Renal cortical epithelial cell (primary cell): Measurements from ENCODE around the gene KRTAP10-1. TPM values are rescaled to one million over a fixed set of nuclear protein-coding genes. Genes with fewer than 3 reads are reported as not detected.
"Not testable (repeated sequence)": the region's sequence is repeated elsewhere in the genome, so short reads cannot be mapped to it uniquely, and the experiment has no call there.

Experiments
- DNase-seq: peaks from one replicate; pipeline ENCODE4 v3.0.0-alpha.2; 2011; ENCODE audit warnings: low read depth
- total RNA-seq: library from RNA; depleted of rRNA; stranded (reverse); fragments of >200 nt; gene quantifications from 2 replicates; pipeline ENCODE4 v1.2.3, GENCODE V29; 2014

The KRTAP10-1 gene
- total RNA-seq, 1 donor from 2014 or later: not detected

- not testable (repeated sequence) for DNase-seq
These were observed 36.7 kb downstream of the KRTAP10-1 start for GRCh38 chr21:44503006-44503889.

- DNase-seq: no peak
These were observed 37.6 kb downstream of the KRTAP10-1 start for GRCh38 chr21:44502171-44502958.

DNA sequence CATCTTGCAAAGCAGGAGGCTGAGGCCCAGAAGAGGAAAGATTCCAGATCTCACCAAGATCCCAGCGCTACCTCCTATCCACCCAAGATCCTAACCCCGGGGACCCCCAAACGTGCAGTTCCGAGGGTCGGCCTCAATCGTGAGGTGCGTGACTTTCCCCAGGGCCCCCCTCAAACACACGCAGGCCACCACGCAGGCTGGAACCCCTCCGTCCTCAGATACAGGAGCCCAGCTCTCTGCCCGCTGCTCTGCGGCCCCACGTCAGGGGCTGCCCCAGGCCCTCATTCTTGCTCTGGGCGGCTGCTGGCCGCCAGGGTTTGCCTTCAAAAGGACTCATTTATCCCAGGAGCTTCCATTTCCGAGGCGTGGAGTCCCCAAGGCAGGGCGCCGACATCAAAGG, 39.9 kb downstream of the KRTAP10-1 start:
- no peak for DNase-seq

GRCh38 chr21:44499631-44500030, 40.4 kb downstream of the KRTAP10-1 start:
- no peak for DNase-seq

DNA sequence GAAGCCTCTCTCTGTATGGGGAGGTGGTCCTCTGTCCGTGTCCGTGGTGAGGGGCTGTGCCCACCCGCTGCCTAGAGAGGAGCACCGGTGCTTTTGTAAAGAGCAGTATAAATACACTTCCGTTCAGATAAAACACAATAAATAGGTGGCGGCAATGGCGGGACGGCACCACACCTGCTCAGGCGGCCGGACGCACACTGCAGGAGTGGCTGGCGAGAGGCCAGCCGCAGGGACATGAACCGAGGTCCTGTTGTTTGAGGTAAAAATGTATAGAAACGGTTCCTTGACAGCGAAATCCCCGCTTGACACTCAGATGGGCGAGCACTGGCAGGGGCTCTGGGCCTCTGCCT, 40.8 kb downstream of the KRTAP10-1 start:
- no peak for DNase-seq

DNA sequence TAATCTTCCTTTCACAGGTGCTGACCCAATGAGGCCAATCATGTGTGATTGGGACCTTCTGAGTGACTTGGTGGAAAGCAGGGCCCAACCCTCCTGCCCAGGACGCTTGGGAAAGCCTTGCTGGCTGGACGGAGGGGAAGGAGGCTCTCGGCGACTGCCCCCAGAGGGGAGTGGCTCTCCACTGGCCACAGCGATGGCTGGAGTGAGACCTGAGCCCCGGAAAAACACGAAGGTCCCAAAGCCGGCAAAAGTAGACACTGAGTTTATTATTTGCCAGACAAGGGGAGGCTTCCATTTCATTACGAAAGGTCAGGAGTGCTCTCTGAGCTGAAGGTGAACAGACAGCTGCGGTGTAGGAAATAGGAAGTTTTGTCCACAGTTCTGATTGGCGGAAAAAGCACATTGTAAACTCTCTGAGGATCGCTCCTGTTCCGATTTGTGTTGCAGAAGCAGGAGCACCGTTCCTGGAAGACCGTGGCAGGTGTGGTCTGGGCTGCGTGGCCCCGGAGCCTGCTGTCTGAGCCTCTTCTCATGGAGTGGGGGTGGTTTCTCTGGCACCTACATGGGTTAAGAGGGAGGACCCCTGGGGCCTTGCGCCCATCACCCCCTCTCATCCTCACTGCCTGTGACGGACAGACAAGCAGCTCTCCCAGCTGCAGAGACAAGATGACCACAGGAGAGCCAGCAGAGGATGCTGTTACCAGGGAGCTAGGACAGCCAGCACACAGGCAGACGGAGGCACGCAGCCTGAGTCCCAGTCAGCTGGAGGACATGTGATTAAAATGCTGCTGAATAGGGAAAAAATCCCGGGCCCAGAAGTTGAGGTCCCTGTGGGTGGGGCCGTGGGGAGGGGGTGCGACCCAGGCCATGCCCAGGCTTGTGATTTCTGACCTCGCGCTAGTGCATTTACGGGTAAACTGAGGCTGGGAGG, 41.5 kb downstream of the KRTAP10-1 start:
- no peak for DNase-seq

- DNase-seq: no peak
These were observed 42.3 kb downstream of the KRTAP10-1 start for GRCh38 chr21:44497703-44498126.

GRCh38 chr21:44496564-44497550, 43.1 kb downstream of the KRTAP10-1 start:
- no peak for DNase-seq

DNA sequence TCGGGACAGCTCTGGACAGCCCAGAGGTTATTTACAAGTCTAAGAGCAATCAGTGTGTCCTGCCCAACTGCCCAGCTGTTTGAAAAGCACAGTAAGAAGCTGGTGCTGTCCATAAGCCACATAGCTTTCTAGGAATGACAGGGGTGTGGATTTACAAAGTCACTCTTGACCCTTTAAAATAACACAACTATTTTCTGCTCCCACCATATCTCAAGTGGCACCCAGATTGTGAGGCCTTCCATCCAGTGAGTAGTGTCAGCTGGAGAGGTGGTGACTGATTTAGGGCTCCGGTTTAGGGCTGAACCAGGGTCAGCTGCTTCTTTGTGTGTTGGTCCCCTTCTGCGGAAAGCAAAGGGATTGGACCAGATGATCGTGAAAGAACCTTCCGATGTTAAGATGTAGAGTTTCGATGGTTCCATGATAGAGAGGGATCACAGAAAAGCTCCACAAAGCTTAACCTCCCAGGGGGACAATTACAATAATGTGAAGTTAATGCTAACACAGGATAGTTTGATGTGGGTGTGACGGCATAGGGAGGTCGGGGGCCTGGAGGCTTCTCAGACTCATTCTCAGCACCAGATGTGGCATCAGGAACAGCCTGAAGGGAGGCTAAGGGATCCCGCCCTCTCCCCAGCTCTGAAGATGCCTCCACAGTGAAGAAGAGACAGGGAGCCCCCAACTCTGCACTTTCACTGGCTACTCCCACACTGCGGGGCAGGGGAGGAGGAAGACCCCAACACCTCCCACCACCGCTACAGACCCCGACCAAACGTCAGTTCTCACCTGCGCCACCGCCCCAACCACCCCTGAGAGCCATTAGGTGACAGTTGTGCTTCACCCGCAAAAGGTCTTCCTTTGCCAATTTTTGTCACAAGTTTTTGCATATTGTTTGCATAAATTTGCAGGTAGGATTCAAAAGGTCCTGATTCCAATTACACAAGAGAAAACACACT, 44.1 kb downstream of the KRTAP10-1 start:
- no peak for DNase-seq

DNA sequence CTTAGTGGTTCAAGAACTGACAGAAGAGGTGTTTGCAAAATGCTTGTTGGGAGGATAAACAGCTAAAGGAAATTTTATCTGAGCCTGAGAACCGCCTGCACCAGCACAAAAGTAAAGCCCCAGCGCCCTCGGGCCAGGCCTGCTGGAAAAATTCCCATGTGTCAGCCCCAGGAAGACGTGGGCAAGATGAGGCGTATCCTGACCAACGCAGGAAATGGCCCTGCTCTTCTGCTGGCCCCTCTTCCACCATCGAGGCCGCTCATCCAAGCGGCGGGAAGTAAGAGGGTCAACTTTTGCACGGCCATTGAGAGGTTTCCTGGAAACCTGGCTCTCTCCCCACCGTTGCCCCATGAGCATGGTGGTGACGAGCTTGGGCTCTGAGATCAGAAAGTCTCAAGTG, 45.0 kb downstream of the KRTAP10-1 start:
- no peak for DNase-seq

GRCh38 chr21:44494418-44494817, 45.6 kb downstream of the KRTAP10-1 start:
- DNase-seq: no peak

DNA sequence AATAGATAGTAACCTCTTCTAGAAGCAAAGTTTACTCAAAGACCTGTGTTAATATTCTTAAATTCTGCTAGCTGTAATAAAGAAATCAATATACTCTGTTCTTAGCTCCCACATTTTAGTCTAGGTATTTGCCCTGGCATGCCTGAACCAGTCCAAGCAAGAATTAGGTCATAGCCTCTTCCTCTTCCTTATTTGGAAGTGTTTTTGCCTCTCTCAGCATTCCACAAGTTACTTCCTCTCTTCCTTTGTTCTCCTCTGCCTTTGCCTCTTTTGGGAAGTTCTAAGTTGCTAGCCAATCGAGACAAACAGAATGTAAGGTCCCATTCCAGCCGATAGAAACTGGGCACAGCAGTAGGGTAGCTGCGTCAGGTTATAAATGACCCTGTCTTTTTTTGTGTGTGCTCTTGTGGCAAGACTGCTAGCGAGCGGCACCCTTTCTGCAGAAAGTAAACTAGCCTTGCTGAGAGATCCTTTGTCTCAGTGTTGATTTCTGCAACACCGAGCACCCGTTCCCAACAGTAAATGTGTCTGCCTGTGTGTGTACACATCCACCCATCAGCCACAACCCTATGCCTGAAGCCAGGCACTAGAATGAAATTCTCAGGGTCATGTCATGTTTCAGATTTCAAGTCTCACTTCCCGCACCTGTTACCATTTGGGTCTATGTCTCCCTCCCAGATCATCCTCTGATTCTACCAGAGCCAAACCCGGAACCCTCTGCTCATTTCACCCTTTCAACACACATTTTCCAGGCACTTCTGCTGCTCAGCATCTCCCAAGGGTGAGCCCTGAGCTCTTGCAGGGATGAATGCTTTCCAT, 47.2 kb downstream of the KRTAP10-1 start:
- no peak for DNase-seq

DNA sequence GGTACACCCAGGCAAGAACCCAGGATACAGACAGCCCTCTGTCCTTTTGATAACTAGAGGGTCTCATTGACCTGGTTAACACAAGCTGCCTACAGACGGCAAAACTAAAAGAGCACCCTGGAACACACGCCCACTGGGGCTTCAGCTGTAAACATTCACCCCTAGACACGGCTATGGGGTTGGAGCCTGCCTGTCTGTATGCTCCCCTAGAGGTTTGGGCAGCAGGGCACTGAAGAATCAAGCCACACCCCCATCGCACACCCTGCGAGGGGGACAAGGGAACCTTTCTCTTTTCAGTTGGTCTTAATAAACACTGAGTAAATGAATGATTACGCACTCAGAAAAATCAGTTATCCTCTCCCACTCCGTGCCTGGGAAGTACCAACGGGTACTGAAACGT, 49.2 kb downstream of the KRTAP10-1 start:
- DNase-seq: no peak

DNA sequence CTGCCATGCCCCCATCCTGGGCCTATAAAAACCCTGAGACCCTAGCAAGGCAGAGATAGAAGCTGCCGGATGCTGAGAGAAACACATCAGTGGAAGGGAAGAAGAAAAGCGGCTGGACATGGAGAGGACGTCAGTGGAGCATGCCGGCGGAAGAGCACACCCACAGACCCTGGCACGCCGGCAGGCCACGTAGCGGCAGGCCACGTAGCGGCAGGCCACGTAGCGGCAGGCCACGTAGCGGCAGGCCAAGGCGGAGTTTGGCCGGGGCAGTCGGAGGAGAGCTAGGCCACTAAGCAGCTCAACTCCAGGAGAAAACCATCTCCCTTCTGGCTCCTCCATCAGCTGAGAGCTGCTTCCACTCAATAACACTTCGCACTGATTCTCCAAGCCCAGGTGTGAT, 49.6 kb downstream of the KRTAP10-1 start:
- no peak for DNase-seq

- DNase-seq: no peak
These were observed 50.0 kb downstream of the KRTAP10-1 start for GRCh38 chr21:44489962-44490361.
